Measurements from ENCODE around the gene CSN3. TPM values are rescaled to one million over a fixed set of nuclear protein-coding genes. Genes with fewer than 3 reads are reported as not detected.

CSN3 gene, protein sequence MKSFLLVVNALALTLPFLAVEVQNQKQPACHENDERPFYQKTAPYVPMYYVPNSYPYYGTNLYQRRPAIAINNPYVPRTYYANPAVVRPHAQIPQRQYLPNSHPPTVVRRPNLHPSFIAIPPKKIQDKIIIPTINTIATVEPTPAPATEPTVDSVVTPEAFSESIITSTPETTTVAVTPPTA
- not detected in 2 replicates for total RNA-seq

DNA sequence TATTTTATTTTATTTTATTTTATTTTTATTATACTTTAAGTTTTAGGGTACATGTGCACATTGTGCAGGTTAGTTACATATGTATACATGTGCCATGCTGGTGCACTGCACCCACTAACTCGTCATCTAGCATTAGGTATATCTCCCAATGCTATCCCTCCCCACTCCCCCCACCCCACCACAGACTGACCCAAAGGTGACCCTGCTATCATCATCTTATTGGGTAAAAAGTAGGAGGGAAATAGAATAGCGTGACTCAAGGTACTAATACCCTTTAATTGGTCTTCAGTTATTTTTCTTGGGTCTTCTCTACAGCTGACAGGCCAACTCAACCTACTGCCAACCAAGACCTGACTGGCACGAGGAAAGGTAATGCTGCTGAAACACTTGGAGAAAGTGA is at the start of gene CSN3:
Gene CSN3 (plus strand): TSS at position 301 of the 400 bp plus-strand sequence. CDS start 2,223 bp downstream, outside the sequence.

DNA sequence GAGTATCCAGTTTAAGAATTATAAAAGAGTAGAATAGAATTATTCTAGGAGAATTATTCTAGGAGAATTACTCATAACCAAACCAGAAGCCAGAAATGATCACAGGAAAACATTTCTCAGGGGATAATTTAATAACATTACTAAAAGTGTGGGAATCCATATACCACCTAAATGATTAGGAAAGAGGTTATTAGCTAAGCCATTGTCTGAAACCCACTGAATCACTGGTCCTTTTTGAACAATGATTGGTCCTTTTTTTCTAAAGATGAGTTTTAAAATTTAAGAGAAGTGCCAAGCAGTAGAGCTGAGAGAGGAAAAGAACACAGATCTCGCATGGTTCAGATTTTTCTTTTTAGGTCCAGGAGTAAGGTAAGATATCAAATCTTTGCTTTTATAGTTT is 47.0 kb upstream of the CSN3 start, which contains the start of gene ODAM:
Gene ODAM (plus strand): TSS at position 301 of the 400 bp plus-strand sequence. CDS start 819 bp downstream, outside the sequence.

GRCh38 chr4:70225824-70226223 is 16.6 kb upstream of the CSN3 start, which contains the start of gene FDCSP:
TSS of gene FDCSP (plus strand) at chr4:70226124. CDS start at chr4:70231195, 5,071 bp downstream.

Other genes starting within 250 kb of the CSN3 start
- not detected in 2 replicates for gene STATH, start 246.6 kb upstream of the CSN3 start, total RNA-seq
- gene HTN3, start 214.1 kb upstream of the CSN3 start, total RNA-seq: not detected in 2 replicates
- not detected in 2 replicates for gene HTN1, start 192.2 kb upstream of the CSN3 start, total RNA-seq
- gene PRR27, start 88.4 kb upstream of the CSN3 start, total RNA-seq: not detected in 2 replicates
- not detected in 2 replicates for gene ODAM, start 46.9 kb upstream of the CSN3 start, total RNA-seq
- gene FDCSP, start 16.5 kb upstream of the CSN3 start, total RNA-seq: not detected in 2 replicates
- not detected in 2 replicates for gene CABS1, start 92.4 kb downstream of the CSN3 start, total RNA-seq
- gene SMR3A, start 118.2 kb downstream of the CSN3 start, total RNA-seq: not detected in 2 replicates
- not detected in 2 replicates for gene SMR3B, start 140.5 kb downstream of the CSN3 start, total RNA-seq
- gene OPRPN, start 155.3 kb downstream of the CSN3 start, total RNA-seq: not detected in 2 replicates
- not detected in 2 replicates for gene MUC7, start 229.6 kb downstream of the CSN3 start, total RNA-seq

Measured in aortic smooth muscle cell (primary cell).